WERI-Rb-1 (cell line): ENCODE results near the gene ZNF652.
A peak's percentile ranks its signal among the peaks of the same experiment; 100 is the strongest.

Experiments
- DNase-seq: peaks from one replicate; pipeline ENCODE4 v3.0.0-alpha.2; 2020
- H3K27ac ChIP-seq: fragments of 250-450 bp; sonication (Bioruptor Pico); 2 replicates; pipeline ENCODE4 v1.5.1; 2020; ENCODE audit warnings: mild to moderate bottlenecking, moderate library complexity
- H3K27me3 ChIP-seq: fragments of 250-450 bp; sonication (Bioruptor Pico); 2 replicates; pipeline ENCODE4 v1.5.1; 2021; ENCODE audit warnings: mild to moderate bottlenecking, low read depth, moderate library complexity; ENCODE audit not compliant: insufficient read depth, severe bottlenecking
- H3K36me3 ChIP-seq: fragments of 250-450 bp; sonication (Bioruptor Pico); 2 replicates; pipeline ENCODE4 v1.5.1; 2020; ENCODE audit warnings: mild to moderate bottlenecking, moderate library complexity
- H3K4me3 ChIP-seq: 2 replicates; pipeline ENCODE4 v1.5.1; 2011; ENCODE audit warnings: low read depth, mild to moderate bottlenecking, control low read depth, low read length
- H3K9me3 ChIP-seq: fragments of 250-450 bp; sonication (Bioruptor Pico); 2 replicates; pipeline ENCODE4 v1.5.1; 2021; ENCODE audit warnings: mild to moderate bottlenecking, moderate library complexity; ENCODE audit not compliant: severe bottlenecking
- CTCF ChIP-seq: IDR thresholded peaks from 2 replicates; pipeline ENCODE4 v1.5.1; 2011; ENCODE audit warnings: low read depth, mild to moderate bottlenecking, control low read depth, inconsistent platforms, low read length

The ZNF652 gene

DNA sequence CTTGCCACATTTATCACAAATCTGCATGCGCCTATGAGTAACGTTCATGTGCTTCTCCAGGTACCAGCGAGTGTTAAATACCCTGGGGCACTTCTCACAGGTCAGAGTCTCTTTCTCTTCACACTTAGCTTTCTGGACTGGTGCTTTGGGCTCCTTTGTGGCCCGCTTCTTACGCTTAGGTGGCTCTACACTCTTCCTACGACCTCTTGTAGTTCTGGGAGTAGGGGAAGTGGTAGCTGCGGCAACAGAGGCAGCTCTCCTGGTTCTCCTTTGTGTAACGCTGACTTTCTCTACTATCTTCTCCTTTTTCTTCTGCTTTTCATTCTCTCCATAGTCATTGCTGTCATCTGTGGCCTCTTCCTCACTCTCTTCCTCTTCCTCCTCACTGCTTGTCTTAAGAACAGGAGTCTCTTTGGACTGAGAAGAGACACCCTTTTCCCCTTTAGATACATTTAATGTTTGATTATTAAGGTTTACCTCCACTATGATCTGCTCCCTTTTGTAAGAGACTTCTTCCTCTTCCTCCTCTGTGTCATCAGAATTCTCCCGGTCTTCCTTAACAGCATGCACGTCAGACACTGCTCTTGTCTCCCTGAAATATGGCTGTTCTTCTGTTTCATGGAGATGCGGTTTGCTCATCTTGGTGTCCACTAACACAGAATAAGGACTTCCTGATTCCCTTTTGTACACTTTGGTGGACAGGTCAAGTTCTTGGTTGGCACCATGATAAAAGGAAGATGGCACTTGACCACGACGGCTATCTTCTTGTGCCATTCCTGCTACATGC lies 45.0 kb downstream of the ZNF652 start:
- TF ChIP-seq CTCF: no peak
- no peak overlapping the region for H3K4me3 ChIP-seq
- H3K27ac ChIP-seq: no peak overlapping the region
- DNase-seq: no peak
- H3K36me3 ChIP-seq: peaks cover 16% of the 10 kb centered on the region
- no peaks in the 10 kb centered on the region for H3K9me3 ChIP-seq
- H3K27me3 ChIP-seq: no peaks in the 10 kb centered on the region

DNA sequence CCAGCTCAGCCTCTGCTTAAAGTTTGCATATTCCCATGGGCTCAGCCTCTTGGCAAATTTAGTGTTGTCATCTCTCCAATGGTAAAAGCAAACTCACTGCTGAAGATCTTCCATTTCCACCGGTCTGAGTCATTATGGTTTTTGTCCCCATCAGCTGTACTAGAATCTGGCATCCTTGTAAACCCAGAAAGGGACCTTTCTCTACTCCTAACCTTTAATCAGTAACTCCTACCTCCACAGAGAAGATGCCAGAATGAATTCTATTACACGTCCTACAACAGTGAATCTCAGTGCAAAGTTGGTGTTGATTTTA lies 45.8 kb downstream of the ZNF652 start:
- Histone ChIP-seq H3K36me3 (peaks cover 22% of the 10 kb centered on the region), H3K27ac (no peak overlapping the region), H3K4me3 (no peak overlapping the region), H3K27me3 (no peaks in the 10 kb centered on the region), H3K9me3 (no peaks in the 10 kb centered on the region)
- no peak for TF ChIP-seq CTCF
- no peak for DNase-seq

- no peak overlapping the region for H3K27ac ChIP-seq
Observed at GRCh38 chr17:49315551-49316257, 46.3 kb downstream of the ZNF652 start.

DNA sequence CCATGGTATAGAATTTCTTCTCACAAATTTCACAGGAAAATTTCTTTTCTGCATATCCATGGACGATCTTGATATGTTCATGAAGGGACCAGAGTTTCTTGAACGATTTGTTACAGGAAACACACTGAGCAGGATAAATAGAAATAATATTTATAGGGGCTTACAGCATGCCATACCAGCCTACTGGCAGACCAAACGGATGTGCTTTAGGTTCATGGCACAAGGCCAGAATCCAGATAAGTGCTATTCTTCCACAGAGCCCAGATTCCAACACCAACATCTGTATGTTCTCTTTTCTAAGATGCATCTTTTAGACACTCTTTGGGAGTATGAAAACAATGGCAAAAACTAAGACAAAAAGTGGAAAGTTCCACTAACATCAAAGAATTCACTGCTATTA lies 49.3 kb downstream of the ZNF652 start:
- Histone ChIP-seq H3K27ac (no peak overlapping the region), H3K9me3 (no peaks in the 10 kb centered on the region), H3K36me3 (peaks cover 24% of the 10 kb centered on the region), H3K4me3 (no peak overlapping the region), H3K27me3 (no peaks in the 10 kb centered on the region)
- DNase-seq: no peak
- TF ChIP-seq CTCF: no peak

More at GRCh38 chr17:49315551-49316257, 46.3 kb downstream of the ZNF652 start:
- H3K36me3 ChIP-seq: peaks cover 24% of the 10 kb centered on the region
- H3K9me3 ChIP-seq: no peaks in the 10 kb centered on the region
- peak; percentile 71 for TF ChIP-seq CTCF
- H3K27me3 ChIP-seq: no peaks in the 10 kb centered on the region
- DNase-seq: peak; percentile 66
- no peak overlapping the region for H3K4me3 ChIP-seq

DNA sequence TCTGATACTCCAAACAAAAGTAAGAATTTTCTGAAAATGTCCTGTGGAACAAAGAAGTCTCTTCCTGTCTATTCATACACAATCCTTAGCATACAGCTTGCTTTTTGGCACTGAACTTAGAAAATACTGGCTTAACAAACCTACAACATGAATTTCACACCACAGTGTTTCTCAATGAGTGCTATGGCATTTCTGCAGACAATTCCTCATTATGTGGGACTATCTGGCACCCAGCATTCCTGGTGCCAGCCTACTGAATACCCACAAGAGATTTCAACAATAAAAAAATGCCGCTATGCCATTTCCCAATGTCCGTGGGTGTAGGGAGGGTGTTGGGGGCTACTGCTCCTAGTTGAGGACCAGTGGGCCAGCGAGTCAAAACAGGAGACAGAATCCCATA lies 62.1 kb downstream of the ZNF652 start:
- Histone ChIP-seq H3K36me3 (peaks cover 10% of the 10 kb centered on the region), H3K27me3 (no peaks in the 10 kb centered on the region), H3K4me3 (no peak overlapping the region), H3K9me3 (no peaks in the 10 kb centered on the region), H3K27ac (no peak overlapping the region)
- no peak for DNase-seq
- TF ChIP-seq CTCF: no peak
